ENCODE measurements around the gene CPTP. TPM values are rescaled to one million over a fixed set of nuclear protein-coding genes. Genes with fewer than 3 reads are reported as not detected.

CPTP gene
- polyA plus RNA-seq, 3 donors: 6.4 to 7.7 (median 7.4) TPM

GRCh38 chr1:1340185-1340584 is 15.6 kb downstream of the CPTP start:
- Histone ChIP-seq H3K4me2 (replicated peaks; ENCODE audit: extremely low read depth, low read length, poor library complexity, severe bottlenecking) (no peak overlapping the region), H3K36me3 (replicated peaks in 1 of 2; ENCODE audit: control insufficient read depth in 1 of 2, insufficient read depth in 2 of 2, low read length in 2 of 2) (peaks cover 9 to 29% of the 10 kb centered on the region in 2 donors), H3K27ac (ENCODE audit: low read depth in 1 of 2, low read length in 2 of 2) (no peak overlapping the region), H3K9me3 (replicated peaks in 1 of 2; ENCODE audit: control insufficient read depth in 1 of 2, insufficient read depth in 1 of 2, low read length in 2 of 2) (no peaks in the 10 kb centered on the region), H3K79me2 (ENCODE audit: insufficient read depth, low read length) (no peaks in the 10 kb centered on the region), H3K9ac (ENCODE audit: insufficient read depth, low read length, poor library complexity, severe bottlenecking) (no peak overlapping the region), H4K20me1 (ENCODE audit: insufficient read depth, low read length) (peaks cover 23% of the 10 kb centered on the region), H2AFZ (ENCODE audit: insufficient read depth, low read depth, low read length, poor library complexity, severe bottlenecking) (no peak overlapping the region), H3K4me1 (ENCODE audit: control insufficient read depth in 1 of 2, insufficient read depth in 2 of 2, low read length in 2 of 2) (no peaks in the 10 kb centered on the region), H3K27me3 (ENCODE audit: control insufficient read depth in 2 of 2, insufficient read depth in 2 of 2, low read length in 2 of 2) (no peaks in the 10 kb centered on the region), H3K4me3 (replicated peaks in 1 of 3; ENCODE audit: low read depth in 2 of 3, low read length in 3 of 3) (no peak overlapping the region)
- intact Hi-C loops (cut with micrococcal nuclease): no loop called here
- Mint-ChIP-seq H3K9me3 (peaks cover 0 to 1% (median 0%) of the 10 kb centered on the region in 7 donors), H3K27me3 (ENCODE audit: low read depth in 3 of 3) (peaks cover 0 to 6% (median 0%) of the 10 kb centered on the region in 3 donors), H3K4me1 (no peaks in the 10 kb centered on the region), H3K36me3 (peaks cover 21 to 44% of the 10 kb centered on the region in 2 donors), H3K27ac (peak overlapping the region in 1 of 7 donors; percentile 68), H3K4me3 (no peak overlapping the region)
- DNase-seq: no peak
- TF ChIP-seq CTCF (IDR thresholded peaks at IDR 0.05): no peak
- WGBS (ENCODE audit: insufficient coverage): 99% methylated on average over 23 of the region's 23 CpGs

- Histone ChIP-seq H3K4me3 (replicated peaks in 1 of 3; ENCODE audit: low read depth in 2 of 3, low read length in 3 of 3) (no peak overlapping the region), H3K4me1 (ENCODE audit: control insufficient read depth in 1 of 2, insufficient read depth in 2 of 2, low read length in 2 of 2) (no peaks in the 10 kb centered on the region), H3K79me2 (ENCODE audit: insufficient read depth, low read length) (peaks cover 3% of the 10 kb centered on the region), H3K36me3 (replicated peaks in 1 of 2; ENCODE audit: control insufficient read depth in 1 of 2, insufficient read depth in 2 of 2, low read length in 2 of 2) (peaks cover 9 to 29% of the 10 kb centered on the region in 2 donors), H3K27me3 (ENCODE audit: control insufficient read depth in 2 of 2, insufficient read depth in 2 of 2, low read length in 2 of 2) (no peaks in the 10 kb centered on the region), H3K4me2 (replicated peaks; ENCODE audit: extremely low read depth, low read length, poor library complexity, severe bottlenecking) (no peak overlapping the region), H2AFZ (ENCODE audit: insufficient read depth, low read depth, low read length, poor library complexity, severe bottlenecking) (no peak overlapping the region), H3K9ac (ENCODE audit: insufficient read depth, low read length, poor library complexity, severe bottlenecking) (no peak overlapping the region), H3K27ac (ENCODE audit: low read depth in 1 of 2, low read length in 2 of 2) (no peak overlapping the region), H4K20me1 (ENCODE audit: insufficient read depth, low read length) (peaks cover 28% of the 10 kb centered on the region), H3K9me3 (replicated peaks in 1 of 2; ENCODE audit: control insufficient read depth in 1 of 2, insufficient read depth in 1 of 2, low read length in 2 of 2) (no peaks in the 10 kb centered on the region)
- Mint-ChIP-seq H3K4me3 (no peak overlapping the region), H3K4me1 (no peaks in the 10 kb centered on the region), H3K9me3 (peaks cover 0 to 1% (median 0%) of the 10 kb centered on the region in 7 donors), H3K36me3 (peaks cover 21 to 44% of the 10 kb centered on the region in 2 donors), H3K27me3 (ENCODE audit: low read depth in 3 of 3) (peaks cover 0 to 6% (median 0%) of the 10 kb centered on the region in 3 donors), H3K27ac (peak overlapping the region in 1 of 7 donors; percentile 68)
- WGBS (ENCODE audit: insufficient coverage): 96% methylated on average over 35 of the region's 36 CpGs
- TF ChIP-seq CTCF (IDR thresholded peaks at IDR 0.05): no peak
- DNase-seq: no peak
- intact Hi-C loops (cut with micrococcal nuclease): no loop called here
Measured at GRCh38 chr1:1340791-1341548, 16.4 kb downstream of the CPTP start.
